B cell (primary cell): ENCODE results near the gene ACE. TPM values are rescaled to one million over a fixed set of nuclear protein-coding genes. Genes with fewer than 3 reads are reported as not detected.

Experiments used
- ATAC-seq: fragments of 200-7000 bp; cut with Tn5 transposase; one replicate; pipeline ENCODE4 v1.10.0; 2021; ENCODE audit warnings: low read depth, mild to moderate bottlenecking, moderate number of reproducible peaks, moderate library complexity
- CTCF ChIA-PET: fragments of 350-600 bp; sonication (Branson Sonifier 250); formaldehyde crosslinking; loops from one replicate; lab custom pipeline; 2021; ENCODE audit warnings: antibody characterized with exemption, inconsistent platforms; lab: Charles Lee
- POLR2A ChIA-PET: fragments of 350-600 bp; sonication (Branson Sonifier 250); formaldehyde crosslinking; loops from one replicate; lab custom pipeline; 2021; ENCODE audit warnings: antibody characterized with exemption; lab: Charles Lee
- DNase-seq: peaks from one replicate; pipeline ENCODE4 v3.0.0; 2013
- H2AFZ ChIP-seq: 2 replicates; pipeline ENCODE4 v1.6.1; 2012; ENCODE audit warnings: mild to moderate bottlenecking, low read depth, low read length; ENCODE audit not compliant: insufficient read depth, poor library complexity, severe bottlenecking
- H3K27ac ChIP-seq, 2 donors: 1 replicate in 1 of 2; 2 replicates in 1 of 2; pipeline ENCODE4 v1.5.1; 2012 to 2013; ENCODE audit warnings: low read length in 2 of 2, mild to moderate bottlenecking in 2 of 2, moderate library complexity in 1 of 2
- H3K27me3 ChIP-seq, 4 experiments: fragments of 200-600 bp in 1 of 4; sonication (generic) in 1 of 4; replicated peaks in 1 of 4; 1 replicate in 2 of 4; 2 replicates in 2 of 4; pipeline versions ENCODE4 v1.6.1 to v1.7.0; 2013 to 2016; ENCODE audit warnings: low read length in 3 of 4, mild to moderate bottlenecking in 2 of 4, mixed read lengths in 1 of 4, moderate library complexity in 1 of 4; ENCODE audit not compliant: insufficient read depth in 4 of 4, control insufficient read depth in 3 of 4; ENCODE audit errors: control extremely low read depth in 1 of 4
- H3K36me3 ChIP-seq, 2 experiments: replicated peaks in 1 of 2; 1 replicate in 1 of 2; 2 replicates in 1 of 2; pipeline versions ENCODE4 v1.6.1 to v1.7.1; 2013; ENCODE audit warnings: low read length in 1 of 2; ENCODE audit not compliant: insufficient read depth in 2 of 2, control insufficient read depth in 1 of 2; ENCODE audit errors: control extremely low read depth in 1 of 2, extremely low read depth in 1 of 2
- H3K4me1 ChIP-seq, 2 donors: fragments of 200-600 bp in 1 of 2; sonication (generic) in 1 of 2; 1 replicate in 1 of 2; 2 replicates in 1 of 2; pipeline versions ENCODE4 v1.5.1 to v1.6.1; 2013 to 2017; ENCODE audit warnings: low read length in 2 of 2; ENCODE audit not compliant: control insufficient read depth in 2 of 2, insufficient read depth in 2 of 2
- H3K4me2 ChIP-seq: replicated peaks from 2 replicates; pipeline ENCODE3; 2012; ENCODE audit warnings: mild to moderate bottlenecking, low read depth, low read length; ENCODE audit not compliant: poor library complexity, severe bottlenecking
- H3K4me3 ChIP-seq, 5 experiments: fragments of 200-600 bp in 1 of 5; sonication (generic) in 1 of 5; 1 replicate in 3 of 5; 2 replicates in 2 of 5; pipeline versions ENCODE4 v1.5.1 to v1.7.0; 2011 to 2016; ENCODE audit warnings: low read length in 4 of 5, mild to moderate bottlenecking in 4 of 5, low read depth in 2 of 5, control low read depth in 1 of 5, moderate library complexity in 1 of 5; ENCODE audit not compliant: insufficient read depth in 1 of 5; ENCODE audit errors: control extremely low read depth in 1 of 5, extremely low read depth in 1 of 5
- H3K79me2 ChIP-seq: fragments of 200-600 bp; sonication (generic); one replicate; pipeline ENCODE4 v1.6.0; 2016; ENCODE audit warnings: low read length; ENCODE audit not compliant: control insufficient read depth, insufficient read depth
- H3K9ac ChIP-seq: fragments of 200-600 bp; sonication (generic); 2 replicates; pipeline ENCODE4 v1.6.1; 2017; ENCODE audit warnings: mild to moderate bottlenecking, low read length, moderate library complexity
- H3K9me3 ChIP-seq, 3 donors: one replicate each; pipeline versions ENCODE4 v1.6.1 to v1.7.1; 2013; ENCODE audit warnings: low read length in 2 of 3; ENCODE audit not compliant: control insufficient read depth in 2 of 3, insufficient read depth in 1 of 3; ENCODE audit errors: control extremely low read depth in 1 of 3
- H4K20me1 ChIP-seq: 2 replicates; pipeline ENCODE4 v1.6.0; 2012; ENCODE audit warnings: mild to moderate bottlenecking, low read length; ENCODE audit not compliant: insufficient read depth, control insufficient read depth, poor library complexity, severe bottlenecking
- H3K27ac Mint-ChIP-seq: one replicate; pipeline ENCODE4 v1.8.0; 2021; ENCODE audit warnings: mixed read lengths
- H3K27me3 Mint-ChIP-seq: one replicate; pipeline ENCODE4 v1.8.0; 2021; ENCODE audit warnings: mixed read lengths
- H3K4me1 Mint-ChIP-seq: one replicate; pipeline ENCODE4 v1.8.0; 2021; ENCODE audit warnings: mixed read lengths
- H3K4me3 Mint-ChIP-seq: one replicate; pipeline ENCODE4 v1.8.0; 2021; ENCODE audit warnings: mixed read lengths
- H3K9me3 Mint-ChIP-seq: one replicate; pipeline ENCODE4 v1.8.0; 2022; ENCODE audit warnings: mixed read lengths; ENCODE audit not compliant: insufficient read depth
- WGBS: methylation state at CpG from one replicate; pipeline ENCODE4 v1.1.5; 2013; ENCODE audit warnings: missing lambda C conversion rate; ENCODE audit not compliant: insufficient coverage; 5-methylcytosine and 5-hydroxymethylcytosine counted together
- intact Hi-C: fragments of 100-400 bp; cut with micrococcal nuclease; formaldehyde crosslinking; loops from one replicate; pipeline ENCODE4 v1.10.0; 2022
- polyA plus RNA-seq: library from polyadenylated mRNA; depleted of rRNA; stranded (reverse); fragments of >200 nt; gene quantifications from 2 replicates; pipeline ENCODE4 v1.2.3, GENCODE V29; 2012
- total RNA-seq, 2 donors: library from RNA; stranded (reverse); fragments of 120-200 nt in 1 of 2; gene quantifications; 1 replicate in 1 of 2; 2 replicates in 1 of 2; pipeline versions ENCODE4 v1.2.3 to v1.2.4, GENCODE V29; 2013 to 2022
- TF ChIP-seq, protein P1 (sequence below): fragments of 200-600 bp; IDR thresholded peaks from one replicate; pipeline ENCODE4 v1.8.0; 2022; ENCODE audit warnings: antibody characterized with exemption, mild to moderate bottlenecking

The ACE gene
- total and polyA plus RNA-seq, 2 donors (not counting 1 experiment from before 2014, with no cell fraction given) = 0.67 to 2.6 TPM

DNA sequence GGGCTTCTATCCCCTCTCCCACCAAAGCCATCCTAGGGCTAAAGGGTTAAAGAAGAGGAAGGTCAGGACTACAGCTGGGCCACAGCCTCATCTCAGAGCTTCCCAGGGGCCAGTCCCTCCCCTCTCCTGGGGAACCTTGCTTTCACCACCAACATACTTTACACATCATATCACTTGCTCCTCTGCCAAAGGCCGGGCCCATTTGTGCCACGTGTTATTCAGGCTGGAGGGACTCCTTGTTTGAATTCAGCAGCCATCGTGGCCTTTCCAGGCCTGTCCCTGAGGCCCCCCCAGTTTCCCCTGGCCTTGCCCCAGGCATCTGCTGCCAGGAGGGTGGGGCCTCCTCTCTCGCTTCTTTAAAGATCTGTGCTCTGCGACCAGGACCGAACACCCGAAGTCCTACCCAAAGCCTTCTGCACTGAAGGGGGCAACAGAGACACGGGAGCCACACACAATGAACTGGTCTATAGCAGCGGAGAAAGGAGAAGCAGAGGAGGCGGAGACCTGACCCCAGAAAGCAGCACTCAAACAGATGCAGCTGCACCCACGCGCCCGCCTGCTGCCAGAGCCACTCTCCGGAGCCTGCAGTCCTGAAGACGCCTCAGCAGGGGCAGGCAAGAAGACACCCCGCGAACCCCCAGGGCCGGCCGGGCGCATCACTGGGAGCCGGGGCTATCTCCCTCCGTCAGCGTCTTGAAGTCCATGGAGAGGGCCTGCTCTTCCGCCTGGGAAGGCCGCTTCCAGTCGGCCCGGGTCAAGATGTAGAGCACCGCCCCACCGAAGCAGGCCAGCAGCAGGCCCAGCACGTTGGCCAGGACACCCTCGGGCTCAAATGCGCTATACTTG lies 42.9 kb upstream of the ACE start:
- 56% methylated on average over 32 of the region's 32 CpGs for WGBS

More for the DNA sequence above, 42.9 kb upstream of the ACE start:
- H2AFZ ChIP-seq = no peak overlapping the region
- H3K9me3 ChIP-seq = peaks cover 0 to 4% (median 0%) of the 10 kb centered on the region in 3 donors
- H3K27ac Mint-ChIP-seq = no peak overlapping the region
- CTCF ChIA-PET = interaction anchor here (1.7 to 2.7 kb wide), 2 partner anchors 8 to 45 kb away, joined by 8 to 19 read pairs; no protein-coding TSS in a partner anchor
- ATAC-seq = no peak
- no peak for DNase-seq
- no peak overlapping the region for H3K9ac ChIP-seq
- TF ChIP-seq, protein P1, sequence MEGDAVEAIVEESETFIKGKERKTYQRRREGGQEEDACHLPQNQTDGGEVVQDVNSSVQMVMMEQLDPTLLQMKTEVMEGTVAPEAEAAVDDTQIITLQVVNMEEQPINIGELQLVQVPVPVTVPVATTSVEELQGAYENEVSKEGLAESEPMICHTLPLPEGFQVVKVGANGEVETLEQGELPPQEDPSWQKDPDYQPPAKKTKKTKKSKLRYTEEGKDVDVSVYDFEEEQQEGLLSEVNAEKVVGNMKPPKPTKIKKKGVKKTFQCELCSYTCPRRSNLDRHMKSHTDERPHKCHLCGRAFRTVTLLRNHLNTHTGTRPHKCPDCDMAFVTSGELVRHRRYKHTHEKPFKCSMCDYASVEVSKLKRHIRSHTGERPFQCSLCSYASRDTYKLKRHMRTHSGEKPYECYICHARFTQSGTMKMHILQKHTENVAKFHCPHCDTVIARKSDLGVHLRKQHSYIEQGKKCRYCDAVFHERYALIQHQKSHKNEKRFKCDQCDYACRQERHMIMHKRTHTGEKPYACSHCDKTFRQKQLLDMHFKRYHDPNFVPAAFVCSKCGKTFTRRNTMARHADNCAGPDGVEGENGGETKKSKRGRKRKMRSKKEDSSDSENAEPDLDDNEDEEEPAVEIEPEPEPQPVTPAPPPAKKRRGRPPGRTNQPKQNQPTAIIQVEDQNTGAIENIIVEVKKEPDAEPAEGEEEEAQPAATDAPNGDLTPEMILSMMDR = no peak
- peaks cover 4% of the 10 kb centered on the region for H3K4me1 Mint-ChIP-seq
- peaks cover 5 to 17% of the 10 kb centered on the region in 2 donors for H3K4me1 ChIP-seq
- POLR2A ChIA-PET = no interaction called here
- intact Hi-C loops = no loop called here
- no peak overlapping the region for H3K4me3 Mint-ChIP-seq
- H3K36me3 ChIP-seq = no peaks in the 10 kb centered on the region
- no peak overlapping the region for H3K4me3 ChIP-seq
- peaks cover 10% of the 10 kb centered on the region for H3K27me3 Mint-ChIP-seq
- no peak overlapping the region for H3K27ac ChIP-seq
- no peaks in the 10 kb centered on the region for H3K79me2 ChIP-seq
- H4K20me1 ChIP-seq = no peaks in the 10 kb centered on the region
- no peak overlapping the region for H3K4me2 ChIP-seq
- H3K9me3 Mint-ChIP-seq = no peaks in the 10 kb centered on the region
- H3K27me3 ChIP-seq = peaks cover 0 to 28% (median under 1%) of the 10 kb centered on the region in 4 experiments
